Right forelimb (tissue), 1 donor: ENCODE results near the gene ABCG5.

Experiments used
- DNase-seq: peaks from one replicate; pipeline ENCODE4 v3.0.0-alpha.2; 2018

ABCG5 gene

GRCh38 chr2:43838560-43839267 is at the start of gene ABCG5, which contains the start of gene ABCG8:
TSS of gene ABCG5 (minus strand) at chr2:43838839. CDS start at chr2:43838679, 160 bp downstream.
TSS of gene ABCG8 (plus strand) at chr2:43838971. CDS start at chr2:43839054, 83 bp downstream.
- DNase-seq, result no peak

GRCh38 chr2:43887176-43887575 is 48.5 kb upstream of the ABCG5 start:
- DNase-seq, result no peak

- no peak for DNase-seq
These were observed 46.5 kb upstream of the ABCG5 start for GRCh38 chr2:43885132-43885632.

GRCh38 chr2:43884689-43885088 is 46.0 kb upstream of the ABCG5 start:
- no peak for DNase-seq

- DNase-seq, result no peak
These were observed 43.7 kb upstream of the ABCG5 start for GRCh38 chr2:43882312-43882711.

GRCh38 chr2:43880952-43881351 is 42.3 kb upstream of the ABCG5 start:
- no peak for DNase-seq

GRCh38 chr2:43880471-43880870 is 41.8 kb upstream of the ABCG5 start:
- no peak for DNase-seq

GRCh38 chr2:43879261-43879660 is 40.6 kb upstream of the ABCG5 start:
- DNase-seq, result no peak

- DNase-seq, result peak; percentile 68
These were observed 39.3 kb upstream of the ABCG5 start for GRCh38 chr2:43877782-43878464.

- DNase-seq, result no peak
These were observed 36.3 kb upstream of the ABCG5 start for GRCh38 chr2:43874776-43875451.

GRCh38 chr2:43872151-43872550 is 33.5 kb upstream of the ABCG5 start:
- no peak for DNase-seq

GRCh38 chr2:43855292-43855691 is 16.7 kb upstream of the ABCG5 start:
- DNase-seq, result no peak

- DNase-seq, result no peak
These were observed 16.0 kb upstream of the ABCG5 start for GRCh38 chr2:43854671-43855070.

- DNase-seq, result no peak
These were observed 14.8 kb upstream of the ABCG5 start for GRCh38 chr2:43853141-43854081.

GRCh38 chr2:43852196-43852730 is 13.6 kb upstream of the ABCG5 start:
- DNase-seq, result no peak

- DNase-seq, result no peak
These were observed 12.7 kb upstream of the ABCG5 start for GRCh38 chr2:43851011-43851980.

- DNase-seq, result no peak
These were observed 9.6 kb upstream of the ABCG5 start for GRCh38 chr2:43848214-43848613.

- no peak for DNase-seq
These were observed 7.6 kb upstream of the ABCG5 start for GRCh38 chr2:43846140-43846793.

- DNase-seq, result no peak
These were observed 6.5 kb upstream of the ABCG5 start for GRCh38 chr2:43845181-43845580.

- DNase-seq, result no peak
These were observed 4.2 kb upstream of the ABCG5 start for GRCh38 chr2:43842866-43843226.
